Activated naive CD8-positive, alpha-beta T cell treated with anti-CD3 and anti-CD28 coated beads for 36 hours (primary cell): ENCODE data around the gene RUNX1. TPM values are rescaled to one million over a fixed set of nuclear protein-coding genes. Genes with fewer than 3 reads are reported as not detected.

ENCODE experiments used
- DNase-seq: peaks from one replicate; pipeline ENCODE4 v3.0.0; 2021
- H3K27ac Mint-ChIP-seq: one replicate; pipeline ENCODE4 v1.8.0; 2022; ENCODE audit warnings: mild to moderate bottlenecking, moderate library complexity, mixed read lengths
- H3K27me3 Mint-ChIP-seq: one replicate; pipeline ENCODE4 v1.8.0; 2022; ENCODE audit warnings: mild to moderate bottlenecking, mixed read lengths
- H3K36me3 Mint-ChIP-seq: one replicate; pipeline ENCODE4 v1.8.0; 2021; ENCODE audit warnings: mild to moderate bottlenecking, mixed read lengths
- H3K4me1 Mint-ChIP-seq: one replicate; pipeline ENCODE4 v1.8.0; 2021; ENCODE audit warnings: mixed read lengths
- H3K4me3 Mint-ChIP-seq: one replicate; pipeline ENCODE4 v1.8.0; 2022; ENCODE audit warnings: mild to moderate bottlenecking, moderate library complexity, mixed read lengths
- H3K9me3 Mint-ChIP-seq: one replicate; pipeline ENCODE4 v1.8.0; 2022; ENCODE audit warnings: mixed read lengths
- total RNA-seq, 2 experiments: library from RNA; stranded (reverse); gene quantifications; one replicate each; pipeline ENCODE4 v1.2.3, GENCODE V29; 2021

Gene RUNX1
- total RNA-seq, 2 experiments from 2014 or later: 16.6 to 18.0 TPM

GRCh38 chr21:35035116-35035515 lies 14.0 kb downstream of the RUNX1 start:
- Mint-ChIP-seq H3K4me3 (no peak overlapping the region), H3K9me3 (no peaks in the 10 kb centered on the region), H3K27ac (no peak overlapping the region), H3K4me1 (peaks cover 82% of the 10 kb centered on the region), H3K36me3 (peaks cover 29% of the 10 kb centered on the region), H3K27me3 (no peaks in the 10 kb centered on the region)
- DNase-seq: no peak

DNA sequence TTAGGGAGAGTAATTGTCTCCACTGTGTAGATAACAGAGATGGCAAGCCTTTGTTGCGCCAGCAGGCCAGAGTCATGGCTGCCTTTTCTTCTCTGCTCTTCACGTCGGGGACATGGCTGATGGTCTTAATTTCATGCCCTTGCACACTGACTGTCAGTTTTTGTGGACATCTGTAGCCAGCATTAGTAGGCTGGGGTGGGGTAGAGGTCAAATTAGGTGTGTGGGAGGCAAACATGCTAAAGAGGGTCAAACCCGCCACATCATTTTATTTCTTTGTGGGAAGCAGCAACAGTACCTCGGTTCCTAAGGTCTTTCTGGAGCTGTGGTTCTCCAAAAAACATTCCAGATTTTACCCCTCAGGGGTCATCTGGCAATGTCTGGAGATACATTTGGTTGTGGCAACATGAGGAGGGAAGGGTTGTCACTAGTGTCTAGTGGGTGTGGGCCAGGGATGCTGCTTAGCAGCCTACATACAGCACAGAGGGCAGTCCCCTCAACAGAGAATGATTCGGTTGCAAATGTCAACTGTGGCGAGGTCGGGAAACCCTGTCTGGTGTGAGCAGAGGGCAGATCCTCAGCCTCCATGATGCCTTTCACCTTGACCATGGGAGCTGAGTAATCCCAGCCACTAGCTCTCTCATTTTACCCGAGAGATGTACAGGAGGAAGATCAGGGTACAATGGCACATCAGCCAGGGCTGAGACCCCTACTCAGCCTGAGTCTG lies 14.7 kb downstream of the RUNX1 start:
- Mint-ChIP-seq H3K27ac (peak overlapping the region; percentile 49), H3K27me3 (no peaks in the 10 kb centered on the region), H3K9me3 (no peaks in the 10 kb centered on the region), H3K36me3 (peaks cover 29% of the 10 kb centered on the region), H3K4me1 (peaks cover 80% of the 10 kb centered on the region), H3K4me3 (no peak overlapping the region)
- DNase-seq: no peak

DNA sequence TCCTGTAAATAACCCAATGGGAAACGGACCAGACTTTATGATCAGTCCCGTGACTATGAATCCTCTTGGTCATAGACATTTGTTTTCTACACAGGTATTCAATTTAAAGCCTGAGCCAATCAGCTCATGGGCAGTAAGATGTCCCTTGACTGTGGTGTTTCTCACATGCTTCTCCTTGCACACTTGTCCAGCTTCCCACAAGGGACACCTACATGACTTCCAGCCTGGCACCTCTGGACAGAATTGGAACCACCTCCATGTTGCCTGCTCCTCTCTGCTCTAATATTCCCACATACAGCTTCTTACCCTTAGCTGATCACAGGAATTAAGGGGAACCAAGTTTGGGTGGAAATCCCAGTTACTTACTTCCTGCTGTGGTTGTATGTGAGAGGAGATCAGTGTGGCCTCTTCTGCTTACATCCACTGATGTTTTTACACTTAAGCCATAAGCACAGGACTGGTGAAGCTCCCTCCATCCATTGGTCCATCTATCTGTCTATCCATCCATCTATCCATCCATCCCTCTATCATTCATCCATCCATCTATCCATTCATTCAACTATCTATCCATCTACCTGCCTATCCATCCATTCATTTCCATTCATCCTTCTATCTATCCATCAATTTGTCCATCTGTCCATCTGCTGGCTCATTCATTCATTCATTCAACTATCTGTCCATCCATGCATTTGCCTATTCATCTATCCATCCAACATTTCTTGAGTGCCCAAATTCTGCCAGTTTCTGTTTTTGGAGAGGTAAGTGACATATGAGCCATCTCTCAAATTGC lies 16.4 kb downstream of the RUNX1 start:
- H3K9me3 Mint-ChIP-seq: no peaks in the 10 kb centered on the region
- peaks cover 83% of the 10 kb centered on the region for H3K4me1 Mint-ChIP-seq
- no peaks in the 10 kb centered on the region for H3K27me3 Mint-ChIP-seq
- H3K4me3 Mint-ChIP-seq: no peak overlapping the region
- no peak overlapping the region for H3K27ac Mint-ChIP-seq
- H3K36me3 Mint-ChIP-seq: peaks cover 26% of the 10 kb centered on the region
- DNase-seq: no peak

DNA sequence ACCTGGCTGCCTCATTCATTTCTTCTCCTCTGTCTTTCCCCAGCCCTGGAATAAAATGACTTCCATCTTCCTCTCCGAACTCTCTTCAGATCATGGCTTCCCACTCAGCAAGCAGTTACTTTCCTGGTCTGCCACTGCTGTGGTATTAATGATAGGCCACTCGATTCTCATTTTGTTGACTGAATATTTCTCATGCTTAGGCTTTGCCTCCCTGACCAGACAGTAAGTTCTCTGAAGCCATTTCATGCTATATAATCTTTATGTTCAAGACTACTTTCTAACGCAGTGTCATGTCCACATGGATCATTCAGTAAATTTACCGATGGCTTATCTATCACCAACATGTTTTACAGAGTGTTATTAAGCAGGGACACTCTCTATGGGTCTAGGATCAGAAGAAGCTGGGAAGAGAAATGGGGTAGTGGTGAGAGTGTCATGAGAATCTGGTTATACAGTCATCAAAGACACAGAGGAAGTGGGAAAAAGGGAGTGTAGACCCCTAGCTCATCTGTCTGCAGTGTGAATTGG lies 20.6 kb downstream of the RUNX1 start:
- DNase-seq: no peak
- Mint-ChIP-seq H3K4me3 (peak overlapping the region; percentile 36), H3K36me3 (peaks cover 27% of the 10 kb centered on the region), H3K27me3 (no peaks in the 10 kb centered on the region), H3K9me3 (peaks cover 4% of the 10 kb centered on the region), H3K4me1 (peaks cover 79% of the 10 kb centered on the region), H3K27ac (peak overlapping the region; percentile 72)

DNA sequence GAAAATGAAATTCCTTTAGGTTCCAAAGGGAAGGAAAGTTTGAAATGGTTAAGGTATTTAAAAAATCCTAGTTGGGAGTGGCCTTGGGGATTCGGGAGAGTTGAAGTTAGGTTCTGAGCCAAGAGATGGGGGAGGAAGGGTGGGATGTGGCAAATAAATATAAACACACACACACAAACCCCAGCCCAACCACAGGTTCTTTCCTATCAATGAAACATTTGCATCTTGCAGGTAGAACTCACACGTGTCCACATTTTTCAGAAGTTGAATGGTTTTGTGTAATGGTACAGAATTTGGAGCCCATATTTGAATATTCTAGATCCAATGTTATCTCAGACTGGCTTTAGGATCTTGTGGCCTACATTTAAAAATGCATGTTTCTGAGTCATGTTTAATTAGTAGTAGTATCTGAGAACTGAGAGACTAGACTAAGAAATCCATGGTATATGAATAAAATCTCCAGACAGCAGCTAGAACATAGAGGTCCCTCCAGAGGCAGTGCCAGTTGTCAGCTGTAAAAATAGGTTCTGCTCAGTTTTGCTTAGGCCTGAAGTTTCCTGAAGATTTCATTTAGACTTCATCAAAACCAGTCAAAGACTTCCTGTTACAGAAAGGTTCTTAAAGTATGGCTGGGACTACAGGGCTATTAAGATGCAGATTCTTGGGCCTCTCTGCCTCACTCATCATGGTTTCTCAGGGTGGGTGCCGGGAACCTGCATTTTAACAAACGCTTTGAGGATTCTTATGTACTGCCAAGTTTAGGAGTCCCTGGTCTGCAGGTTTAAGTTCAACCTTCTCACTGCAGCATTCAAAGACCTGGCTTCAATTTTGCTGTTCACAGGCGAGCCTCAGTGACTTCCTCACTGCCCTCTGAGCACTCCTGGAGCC lies 21.3 kb downstream of the RUNX1 start:
- H3K27ac Mint-ChIP-seq: peak overlapping the region; percentile 97
- H3K4me1 Mint-ChIP-seq: peaks cover 80% of the 10 kb centered on the region
- H3K4me3 Mint-ChIP-seq: peak overlapping the region; percentile 85
- peaks cover 4% of the 10 kb centered on the region for H3K9me3 Mint-ChIP-seq
- no peak for DNase-seq
- peaks cover 24% of the 10 kb centered on the region for H3K36me3 Mint-ChIP-seq
- H3K27me3 Mint-ChIP-seq: no peaks in the 10 kb centered on the region

DNA sequence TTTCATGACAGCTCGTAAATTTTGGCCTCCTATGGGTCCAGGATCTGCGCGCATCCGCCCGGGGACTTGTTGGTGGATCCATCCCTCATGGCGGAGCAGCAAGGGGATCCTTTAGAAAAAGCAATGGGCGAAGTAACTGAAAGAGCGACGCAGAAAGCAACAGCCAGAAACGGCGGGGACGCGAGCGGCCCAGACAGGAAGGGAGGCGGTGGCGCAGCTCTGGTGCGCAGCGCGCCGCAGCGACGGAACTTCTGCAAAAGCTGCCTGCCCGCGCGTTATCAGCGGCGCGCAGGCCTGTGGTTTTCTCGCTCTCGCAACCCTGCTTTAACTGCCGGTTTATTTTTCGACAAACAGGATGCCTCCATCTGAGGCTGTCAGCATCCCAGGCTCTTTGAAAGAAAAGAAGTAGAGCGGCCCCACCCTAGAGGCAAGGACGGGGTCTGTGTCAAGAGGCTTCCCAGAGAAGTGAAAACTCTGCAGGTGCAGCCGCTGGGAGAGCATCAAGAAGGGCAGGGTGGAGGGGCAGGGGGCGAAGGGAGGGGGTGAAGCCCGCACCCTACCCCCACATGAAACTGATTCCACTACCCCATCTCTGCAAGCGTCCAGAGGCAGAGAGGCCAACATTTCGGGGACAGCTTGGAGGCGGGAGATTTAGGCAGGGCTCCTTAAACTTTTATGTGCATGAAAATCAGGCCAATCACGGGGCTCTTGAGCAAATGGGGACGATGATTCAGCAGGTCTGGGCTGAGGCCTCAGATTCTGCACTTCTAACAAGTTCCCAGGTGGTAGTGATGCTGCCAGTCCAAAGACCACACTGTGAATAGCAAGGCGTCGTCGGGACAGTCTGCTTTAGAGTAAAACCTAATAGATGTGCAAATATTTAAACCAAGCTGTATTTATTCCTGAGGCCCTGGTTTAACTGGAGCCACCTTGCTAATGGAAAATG lies 22.2 kb downstream of the RUNX1 start:
- peaks cover 20% of the 10 kb centered on the region for H3K36me3 Mint-ChIP-seq

DNA sequence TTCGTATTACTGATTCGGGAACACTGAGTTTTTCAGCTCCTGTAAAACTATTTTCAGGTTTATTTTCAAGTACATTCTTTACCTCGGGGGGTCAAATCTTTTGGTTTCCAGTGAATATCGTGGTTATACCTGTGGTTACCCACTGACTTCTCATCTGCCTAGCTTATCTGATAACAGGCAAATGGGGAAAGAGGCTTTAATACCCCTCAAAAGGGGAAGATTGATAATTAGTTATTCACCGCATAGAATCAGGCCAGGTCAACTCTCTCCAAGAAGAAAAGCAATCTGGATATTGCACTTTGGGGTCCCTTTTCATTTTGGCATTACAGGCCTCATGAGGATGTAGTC lies 23.0 kb downstream of the RUNX1 start:
- peak overlapping the region; percentile 85 for H3K4me3 Mint-ChIP-seq
- H3K4me1 Mint-ChIP-seq: peaks cover 84% of the 10 kb centered on the region
- no peak for DNase-seq
- H3K9me3 Mint-ChIP-seq: peaks cover 4% of the 10 kb centered on the region
- H3K27me3 Mint-ChIP-seq: no peaks in the 10 kb centered on the region
- peak overlapping the region; percentile 97 for H3K27ac Mint-ChIP-seq
- peaks cover 21% of the 10 kb centered on the region for H3K36me3 Mint-ChIP-seq

More for the DNA sequence above, 22.2 kb downstream of the RUNX1 start:
- Mint-ChIP-seq H3K9me3 (peaks cover 4% of the 10 kb centered on the region), H3K4me1 (peaks cover 80% of the 10 kb centered on the region), H3K27ac (peak overlapping the region; percentile 97), H3K27me3 (no peaks in the 10 kb centered on the region), H3K4me3 (peak overlapping the region; percentile 85)
- DNase-seq: peak; percentile 83

DNA sequence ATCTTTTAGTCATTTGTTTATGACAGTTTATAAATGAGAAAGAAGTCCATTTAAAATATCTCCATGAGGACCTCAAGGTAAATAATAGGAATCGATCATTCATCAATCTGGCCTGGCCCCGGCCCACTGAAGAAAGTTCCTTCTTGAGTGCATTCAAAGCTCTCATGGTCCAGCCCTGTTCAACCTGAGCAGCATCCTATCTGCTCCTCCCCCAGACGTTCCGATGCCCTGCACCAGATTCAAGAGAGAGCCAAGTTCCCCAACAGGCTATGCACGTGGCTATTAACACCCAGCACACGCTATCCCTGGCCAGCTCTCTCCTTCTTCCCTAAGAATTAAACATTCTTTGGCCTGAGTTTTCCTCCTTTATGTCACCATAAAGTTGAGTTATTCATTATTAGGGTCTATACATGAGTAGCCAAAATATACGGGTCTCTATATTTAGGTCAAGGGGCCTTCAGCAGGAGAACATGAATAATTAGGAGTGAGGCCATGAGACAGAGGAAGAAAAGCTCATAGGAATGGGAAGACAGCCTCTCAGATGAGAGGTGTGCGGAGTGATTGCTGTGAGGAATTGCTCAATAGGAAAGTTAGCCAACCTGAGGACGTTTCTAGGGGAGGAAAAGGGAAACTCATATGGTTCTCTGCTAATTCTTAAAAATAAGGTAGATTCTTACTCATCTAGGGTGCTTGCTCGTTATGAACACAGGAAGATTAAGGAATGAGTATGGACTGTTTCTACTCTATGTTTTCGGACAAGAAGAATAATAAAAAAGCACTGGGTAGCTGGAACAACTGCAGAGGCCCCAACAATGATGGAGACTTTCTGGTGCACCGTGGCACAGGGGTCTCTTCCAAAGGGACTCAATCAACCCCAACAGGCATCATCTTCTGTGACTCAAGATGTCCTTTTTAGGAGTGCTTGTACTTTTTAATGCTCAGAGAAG lies 23.6 kb downstream of the RUNX1 start:
- H3K27me3 Mint-ChIP-seq: no peaks in the 10 kb centered on the region
- H3K9me3 Mint-ChIP-seq: peaks cover 4% of the 10 kb centered on the region
- H3K36me3 Mint-ChIP-seq: peaks cover 19% of the 10 kb centered on the region
- H3K27ac Mint-ChIP-seq: peak overlapping the region; percentile 97
- no peak for DNase-seq
- H3K4me1 Mint-ChIP-seq: peaks cover 86% of the 10 kb centered on the region
- H3K4me3 Mint-ChIP-seq: peak overlapping the region; percentile 85

DNA sequence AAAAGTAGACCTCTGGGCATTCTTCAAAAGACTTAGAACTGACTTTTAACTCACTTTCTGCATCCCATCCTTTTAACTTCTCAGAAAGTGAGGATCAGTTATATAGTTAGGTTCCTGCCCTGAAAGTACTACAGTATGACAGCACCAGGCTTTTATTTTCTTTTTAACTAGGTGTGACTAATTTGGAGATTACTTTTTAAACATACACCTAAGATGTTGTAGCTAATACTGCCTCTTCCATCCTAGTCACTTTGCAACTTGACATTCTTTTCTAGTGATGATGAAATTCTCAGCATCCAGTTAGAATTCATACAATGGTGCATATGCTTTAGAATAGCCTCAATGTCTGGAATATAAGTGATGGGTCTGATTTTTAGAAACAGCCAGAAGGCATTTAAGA lies 24.6 kb downstream of the RUNX1 start:
- Mint-ChIP-seq H3K4me3 (no peak overlapping the region), H3K4me1 (peaks cover 85% of the 10 kb centered on the region), H3K27me3 (no peaks in the 10 kb centered on the region)

GRCh38 chr21:35024071-35024420 lies 25.1 kb downstream of the RUNX1 start:
- Mint-ChIP-seq H3K4me3 (no peak overlapping the region), H3K27me3 (no peaks in the 10 kb centered on the region), H3K36me3 (peaks cover 19% of the 10 kb centered on the region), H3K4me1 (peaks cover 87% of the 10 kb centered on the region), H3K27ac (peak overlapping the region; percentile 97), H3K9me3 (peaks cover 4% of the 10 kb centered on the region)
- DNase-seq: no peak

More for the DNA sequence above, 24.6 kb downstream of the RUNX1 start:
- no peak for DNase-seq
- Mint-ChIP-seq H3K9me3 (peaks cover 4% of the 10 kb centered on the region), H3K27ac (peak overlapping the region; percentile 97), H3K36me3 (peaks cover 18% of the 10 kb centered on the region)

DNA sequence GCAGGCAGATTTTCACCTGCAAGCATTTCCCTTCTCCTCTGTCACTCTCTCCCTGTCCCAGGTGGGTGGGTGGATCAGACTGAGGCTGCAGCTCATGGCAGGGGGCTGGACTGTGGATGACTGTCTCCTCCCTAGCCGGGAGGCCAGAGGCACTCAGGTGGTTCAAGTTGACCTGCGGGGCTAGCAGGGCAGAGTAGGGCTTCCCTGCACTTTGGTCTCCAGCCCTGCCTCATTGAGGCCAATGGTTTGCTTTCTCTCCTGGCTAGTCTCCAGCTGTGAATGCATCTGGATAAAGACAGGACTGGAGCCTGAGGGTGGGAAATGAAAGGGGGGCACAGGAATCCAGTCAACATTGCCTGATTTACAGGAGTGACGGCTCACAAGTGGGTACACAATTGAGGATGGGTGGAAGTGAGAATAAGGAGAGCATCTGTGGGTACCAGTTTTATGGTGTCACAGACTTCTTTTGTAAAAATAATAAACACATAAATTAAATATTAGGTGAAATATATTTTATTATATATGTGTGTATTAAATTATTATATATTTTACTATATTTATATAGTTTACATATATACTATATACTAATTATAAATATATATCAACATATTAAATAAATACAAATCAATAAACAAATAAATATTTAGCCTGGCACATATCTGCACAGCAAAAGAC lies 25.6 kb downstream of the RUNX1 start:
- Mint-ChIP-seq H3K9me3 (peaks cover 4% of the 10 kb centered on the region), H3K27ac (no peak overlapping the region), H3K4me3 (no peak overlapping the region), H3K36me3 (peaks cover 19% of the 10 kb centered on the region), H3K4me1 (peaks cover 83% of the 10 kb centered on the region), H3K27me3 (no peaks in the 10 kb centered on the region)
- no peak for DNase-seq

- Mint-ChIP-seq H3K27me3 (no peaks in the 10 kb centered on the region), H3K27ac (peak overlapping the region; percentile 79), H3K4me3 (no peak overlapping the region), H3K4me1 (peaks cover 83% of the 10 kb centered on the region), H3K36me3 (peaks cover 25% of the 10 kb centered on the region), H3K9me3 (peaks cover 4% of the 10 kb centered on the region)
- no peak for DNase-seq
These were observed 27.6 kb downstream of the RUNX1 start for GRCh38 chr21:35021546-35021945.

DNA sequence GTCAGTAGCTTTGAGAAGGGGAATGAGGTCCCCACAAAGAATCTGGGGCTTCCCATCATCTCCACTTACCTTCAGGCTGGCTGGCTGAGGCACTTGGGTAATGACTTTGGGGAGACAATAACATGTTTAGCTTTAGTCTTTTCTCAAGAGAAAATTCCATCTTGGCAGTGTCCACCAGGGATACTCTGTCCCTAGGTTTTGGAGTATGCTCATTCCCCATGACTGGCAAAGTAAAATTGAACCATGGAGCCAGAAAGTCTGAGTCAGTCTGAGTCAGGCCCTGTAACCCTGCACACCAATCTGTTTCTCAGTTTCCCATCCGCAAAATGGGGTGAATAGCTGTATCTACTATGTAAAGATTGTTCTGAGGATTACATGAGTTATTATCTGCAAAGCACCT lies 28.2 kb downstream of the RUNX1 start:
- no peaks in the 10 kb centered on the region for H3K27me3 Mint-ChIP-seq
- H3K9me3 Mint-ChIP-seq: peaks cover 4% of the 10 kb centered on the region
- H3K4me1 Mint-ChIP-seq: peaks cover 84% of the 10 kb centered on the region
- H3K27ac Mint-ChIP-seq: peak overlapping the region; percentile 79
- H3K4me3 Mint-ChIP-seq: no peak overlapping the region
- no peak for DNase-seq
- H3K36me3 Mint-ChIP-seq: peaks cover 27% of the 10 kb centered on the region
